Loucy (cell line): Measurements from ENCODE around the gene CAPN3.

Experiments used
- H2AFZ ChIP-seq: fragments of 200-600 bp; sonication (generic); 2 replicates; pipeline ENCODE4 v1.6.0; 2016; ENCODE audit warnings: antibody characterized with exemption, mild to moderate bottlenecking, low read length, moderate library complexity
- H3F3A ChIP-seq: fragments of 200-600 bp; 2 replicates; pipeline ENCODE4 v1.6.0; 2016; ENCODE audit warnings: antibody characterized with exemption, low read depth, mild to moderate bottlenecking
- H3K27me3 ChIP-seq: fragments of 200-600 bp; sonication (generic); 2 replicates; pipeline ENCODE4 v1.6.1; 2014; ENCODE audit warnings: low read length, mild to moderate bottlenecking; ENCODE audit not compliant: insufficient read depth, poor library complexity, severe bottlenecking
- H3K36me3 ChIP-seq: fragments of 200-600 bp; sonication (generic); 2 replicates; pipeline ENCODE4 v1.6.1; 2016; ENCODE audit warnings: low read length; ENCODE audit not compliant: insufficient read depth
- H3K4me1 ChIP-seq: fragments of 200-600 bp; sonication (generic); 2 replicates; pipeline ENCODE4 v1.5.1; 2014; ENCODE audit warnings: low read length, mild to moderate bottlenecking; ENCODE audit not compliant: insufficient read depth, poor library complexity, severe bottlenecking
- H3K4me2 ChIP-seq: fragments of 200-600 bp; sonication (generic); 2 replicates; pipeline ENCODE4 v1.6.0; 2014; ENCODE audit warnings: antibody characterized with exemption, low read length, low read depth, mild to moderate bottlenecking; ENCODE audit not compliant: poor library complexity, severe bottlenecking
- H3K4me3 ChIP-seq: fragments of 200-600 bp; sonication (generic); 2 replicates; pipeline ENCODE4 v1.5.1; 2014; ENCODE audit warnings: low read length, mild to moderate bottlenecking, mixed read lengths; ENCODE audit not compliant: poor library complexity, severe bottlenecking
- H3K79me2 ChIP-seq: fragments of 200-600 bp; sonication (generic); 2 replicates; pipeline ENCODE4 v1.6.1; 2014; ENCODE audit warnings: low read length; ENCODE audit not compliant: insufficient read depth
- H3K9ac ChIP-seq: fragments of 200-600 bp; sonication (generic); 2 replicates; pipeline ENCODE4 v1.6.0; 2014; ENCODE audit warnings: mild to moderate bottlenecking, low read depth, low read length, moderate library complexity; ENCODE audit not compliant: poor library complexity, severe bottlenecking
- H3K9me2 ChIP-seq: fragments of 200-600 bp; sonication (generic); replicated peaks from 2 replicates; pipeline ENCODE4 v1.6.1; 2016; ENCODE audit warnings: low read depth, low read length, mixed read lengths
- H3K9me3 ChIP-seq: fragments of 200-600 bp; sonication (generic); 2 replicates; pipeline ENCODE4 v1.6.1; 2014; ENCODE audit warnings: mild to moderate bottlenecking, antibody characterized with exemption, low read length, low read depth; ENCODE audit not compliant: insufficient read depth
- H4K20me1 ChIP-seq: fragments of 200-600 bp; sonication (generic); 2 replicates; pipeline ENCODE4 v1.6.0; 2014; ENCODE audit warnings: antibody characterized with exemption, low read length, mild to moderate bottlenecking; ENCODE audit not compliant: insufficient read depth, poor library complexity, severe bottlenecking
- CTCF ChIP-seq: fragments of 200-600 bp; sonication (generic); conservative IDR thresholded peaks from 2 replicates; pipeline ENCODE4 v1.5.1; 2014; ENCODE audit warnings: mild to moderate bottlenecking, antibody characterized with exemption, low read length
- EZH2phosphoT487 ChIP-seq: fragments of 200-600 bp; IDR thresholded peaks from 2 replicates; pipeline ENCODE4 v1.6.1; 2018; ENCODE audit warnings: antibody characterized with exemption, mild to moderate bottlenecking, moderate library complexity, borderline replicate concordance

The CAPN3 gene

DNA sequence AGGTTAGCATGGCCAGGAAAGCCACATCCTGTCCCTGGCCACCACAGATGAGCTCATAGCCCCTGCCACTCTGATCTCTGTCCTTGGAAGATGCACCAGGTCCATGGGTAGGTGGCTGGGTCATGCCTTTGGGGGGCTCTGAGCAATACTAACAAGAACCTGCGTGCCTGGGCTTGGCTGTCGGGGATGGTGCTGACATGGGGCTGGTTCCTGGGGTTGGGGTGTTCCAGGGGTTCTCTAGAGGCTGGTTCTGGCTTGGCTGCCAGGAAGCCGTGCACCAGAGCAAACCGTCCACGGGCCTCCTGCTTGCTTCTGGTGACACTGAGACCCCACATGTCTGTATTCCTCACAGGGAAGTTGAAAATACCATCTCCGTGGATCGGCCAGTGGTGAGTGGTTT lies 44.1 kb downstream of the CAPN3 start:
- H3K27me3 ChIP-seq: no peaks in the 10 kb centered on the region
- H4K20me1 ChIP-seq: no peaks in the 10 kb centered on the region
- no peaks in the 10 kb centered on the region for H3K36me3 ChIP-seq
- H2AFZ ChIP-seq: no peak overlapping the region
- H3K9me3 ChIP-seq: no peaks in the 10 kb centered on the region
- TF ChIP-seq CTCF (no peak), EZH2phosphoT487 (no peak)
- H3K79me2 ChIP-seq: no peaks in the 10 kb centered on the region
- H3F3A ChIP-seq: no peaks in the 10 kb centered on the region
- H3K4me1 ChIP-seq: peaks cover 24% of the 10 kb centered on the region
- no peaks in the 10 kb centered on the region for H3K9me2 ChIP-seq
- no peak overlapping the region for H3K4me3 ChIP-seq
- H3K9ac ChIP-seq: no peak overlapping the region
- no peak overlapping the region for H3K4me2 ChIP-seq

DNA sequence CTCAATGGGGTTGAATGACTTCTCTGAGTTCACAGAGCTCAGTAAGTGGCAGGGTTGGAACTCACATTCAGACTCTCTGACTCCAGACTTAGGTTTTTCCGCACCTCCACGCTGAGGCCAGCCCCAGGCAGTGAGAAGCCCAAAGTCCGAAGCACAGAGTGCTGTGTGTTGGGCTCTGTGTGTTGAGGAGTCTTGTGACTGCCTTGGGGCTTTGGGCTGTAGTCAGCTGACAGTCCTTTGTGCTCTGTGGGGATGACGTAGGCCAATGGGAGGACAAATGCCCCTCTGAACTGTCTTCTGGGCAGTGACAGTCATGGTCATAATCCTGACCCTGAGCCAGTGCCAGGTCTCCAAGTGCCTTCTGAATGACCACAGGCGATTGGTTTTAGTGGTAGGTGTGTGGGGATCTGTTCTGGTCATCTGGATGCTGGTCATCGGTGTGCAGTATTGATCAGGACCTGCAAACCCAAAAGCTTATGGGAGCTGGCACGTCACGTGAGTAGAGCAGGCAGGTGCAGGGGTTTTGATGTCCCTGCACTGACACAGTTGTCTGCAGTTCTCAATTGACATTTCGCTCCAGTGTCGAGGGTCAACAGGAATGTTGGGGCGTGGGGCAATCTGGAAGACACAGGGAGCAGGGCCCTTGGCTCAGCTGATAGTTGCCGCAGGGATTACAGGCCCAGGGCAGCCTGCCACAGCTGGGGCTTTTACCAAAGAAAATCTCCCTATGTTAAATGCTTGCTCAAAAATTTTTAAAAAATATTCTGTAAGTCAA lies 45.3 kb downstream of the CAPN3 start:
- no peaks in the 10 kb centered on the region for H3K27me3 ChIP-seq
- H3K9ac ChIP-seq: no peak overlapping the region
- H2AFZ ChIP-seq: no peak overlapping the region
- no peaks in the 10 kb centered on the region for H3F3A ChIP-seq
- H3K36me3 ChIP-seq: no peaks in the 10 kb centered on the region
- H3K4me2 ChIP-seq: no peak overlapping the region
- no peak overlapping the region for H3K4me3 ChIP-seq
- H3K79me2 ChIP-seq: no peaks in the 10 kb centered on the region
- peaks cover 24% of the 10 kb centered on the region for H3K4me1 ChIP-seq
- H4K20me1 ChIP-seq: no peaks in the 10 kb centered on the region
- H3K9me3 ChIP-seq: no peaks in the 10 kb centered on the region
- no peak for TF ChIP-seq EZH2phosphoT487
- no peak for TF ChIP-seq CTCF
- H3K9me2 ChIP-seq: no peaks in the 10 kb centered on the region

- H3K27me3 ChIP-seq: no peaks in the 10 kb centered on the region
- H3K4me1 ChIP-seq: peaks cover 24% of the 10 kb centered on the region
- no peaks in the 10 kb centered on the region for H3K79me2 ChIP-seq
- TF ChIP-seq CTCF (no peak), EZH2phosphoT487 (no peak)
- H3K9me3 ChIP-seq: no peaks in the 10 kb centered on the region
- H3F3A ChIP-seq: no peaks in the 10 kb centered on the region
- H3K9ac ChIP-seq: no peak overlapping the region
- H4K20me1 ChIP-seq: no peaks in the 10 kb centered on the region
- H3K4me3 ChIP-seq: no peak overlapping the region
- no peak overlapping the region for H2AFZ ChIP-seq
- H3K9me2 ChIP-seq: no peaks in the 10 kb centered on the region
- no peaks in the 10 kb centered on the region for H3K36me3 ChIP-seq
- no peak overlapping the region for H3K4me2 ChIP-seq
These were observed 46.7 kb downstream of the CAPN3 start for GRCh38 chr15:42405863-42406482.
